Measurements from ENCODE around the gene KATNB1. TPM values are rescaled to one million over a fixed set of nuclear protein-coding genes. Genes with fewer than 3 reads are reported as not detected.
"Not testable (repeated sequence)": the region's sequence is repeated elsewhere in the genome, so short reads cannot be mapped to it uniquely, and the experiment has no call there.

KATNB1 gene
- total RNA-seq, 1 donor from 2014 or later = 25.2 TPM

GRCh38 chr16:57741660-57742191, 6.2 kb downstream of the KATNB1 start:
- DNase-seq (ENCODE audit: extremely low read depth, low read depth, low spot score) = no peak

- no peak for DNase-seq (ENCODE audit: extremely low read depth, low read depth, low spot score)
These were observed 7.0 kb downstream of the KATNB1 start for GRCh38 chr16:57742543-57742942.

DNA sequence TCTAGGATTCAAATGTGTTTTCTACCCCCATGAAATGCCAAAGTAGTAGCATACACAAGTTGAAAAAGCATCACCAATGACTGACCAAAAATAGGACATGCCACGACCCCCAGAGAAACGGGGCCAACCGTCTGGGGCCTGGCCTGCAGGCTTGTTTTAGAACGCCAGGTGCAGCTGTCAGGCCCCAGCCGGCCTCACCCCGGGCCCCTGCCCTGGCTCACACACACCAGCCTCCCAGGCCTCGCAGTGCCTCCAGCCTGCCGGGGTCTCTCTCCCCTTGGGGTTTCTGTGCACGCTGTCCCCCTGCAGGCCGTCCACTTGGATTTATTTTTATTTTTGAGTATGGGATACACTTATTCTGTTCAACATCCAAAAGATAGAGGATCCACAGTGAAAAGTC, 7.9 kb downstream of the KATNB1 start:
- no peak for DNase-seq (ENCODE audit: extremely low read depth, low read depth, low spot score)

DNA sequence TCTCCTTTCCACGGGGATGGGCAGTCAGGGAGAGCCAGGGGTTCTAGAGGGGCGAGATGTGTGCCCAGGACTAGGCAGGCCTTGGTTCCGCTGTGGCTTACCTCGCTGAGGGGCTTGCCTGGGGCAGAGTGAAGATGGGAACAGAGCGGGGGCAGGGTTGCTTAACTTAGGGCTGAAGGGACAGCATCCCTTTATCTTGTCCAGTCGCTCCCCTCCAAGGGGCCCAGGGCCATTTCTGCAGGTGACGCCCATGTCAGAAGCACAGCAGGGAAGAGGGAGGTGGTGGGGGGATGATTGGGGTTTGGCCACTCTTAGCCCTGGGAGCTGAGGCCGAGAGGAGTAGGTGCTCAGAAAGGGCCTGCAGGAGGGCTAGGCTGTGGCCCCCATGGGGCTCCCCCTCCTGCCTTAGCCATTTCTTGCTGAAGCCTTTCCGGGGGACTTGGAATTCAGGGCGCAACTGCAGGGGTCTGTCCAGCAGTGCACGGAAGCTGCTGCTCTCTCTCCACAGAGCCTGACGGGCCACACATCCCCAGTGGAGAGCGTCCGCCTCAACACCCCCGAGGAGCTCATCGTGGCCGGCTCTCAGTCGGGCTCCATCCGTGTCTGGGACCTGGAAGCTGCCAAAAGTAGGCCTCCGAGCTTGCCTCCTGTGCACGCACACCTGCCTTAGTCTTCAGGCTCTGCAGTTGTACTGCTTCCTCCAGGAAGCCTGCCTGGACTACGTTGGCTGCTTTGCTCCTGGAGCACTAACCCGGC, 8.5 kb downstream of the KATNB1 start:
- no peak for DNase-seq (ENCODE audit: extremely low read depth, low read depth, low spot score)

GRCh38 chr16:57744642-57744903, 9.0 kb downstream of the KATNB1 start:
- DNase-seq (ENCODE audit: extremely low read depth, low read depth, low spot score) = no peak

GRCh38 chr16:57745768-57746167, 10.2 kb downstream of the KATNB1 start:
- DNase-seq (ENCODE audit: extremely low read depth, low read depth, low spot score) = no peak

- DNase-seq (ENCODE audit: extremely low read depth, low read depth, low spot score) = not testable (repeated sequence)
These were observed 10.7 kb downstream of the KATNB1 start for GRCh38 chr16:57746316-57746715.

DNA sequence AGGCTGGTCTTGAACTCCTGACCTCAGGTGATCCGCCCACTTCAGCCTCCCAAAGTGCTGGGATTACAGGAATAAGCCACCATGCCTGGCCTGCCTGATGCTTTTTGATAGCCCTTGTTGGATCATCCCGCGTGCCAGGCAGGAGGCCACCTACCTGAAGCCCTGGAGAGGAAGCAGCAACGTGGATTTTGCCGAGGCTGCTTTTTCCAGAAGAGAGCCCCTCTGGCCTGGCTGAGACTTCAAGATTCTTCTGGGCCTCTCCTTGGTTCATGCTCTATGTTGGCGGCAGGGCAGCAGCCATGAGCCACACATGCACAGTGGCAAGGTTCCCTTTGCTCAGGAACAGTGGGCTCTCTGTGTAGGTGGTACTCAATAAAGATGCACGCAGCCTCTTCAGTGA, 11.5 kb downstream of the KATNB1 start:
- no peak for DNase-seq (ENCODE audit: extremely low read depth, low read depth, low spot score)

- DNase-seq (ENCODE audit: extremely low read depth, low read depth, low spot score) = no peak
These were observed 11.9 kb downstream of the KATNB1 start for GRCh38 chr16:57747496-57747895.

GRCh38 chr16:57747996-57748395, 12.4 kb downstream of the KATNB1 start:
- DNase-seq (ENCODE audit: extremely low read depth, low read depth, low spot score) = no peak

GRCh38 chr16:57748596-57748995, 13.0 kb downstream of the KATNB1 start:
- no peak for DNase-seq (ENCODE audit: extremely low read depth, low read depth, low spot score)

GRCh38 chr16:57749101-57749692, 13.6 kb downstream of the KATNB1 start:
- no peak for DNase-seq (ENCODE audit: extremely low read depth, low read depth, low spot score)

- no peak for DNase-seq (ENCODE audit: extremely low read depth, low read depth, low spot score)
These were observed 14.4 kb downstream of the KATNB1 start for GRCh38 chr16:57749856-57750452.

- no peak for DNase-seq (ENCODE audit: extremely low read depth, low read depth, low spot score)
These were observed 15.4 kb downstream of the KATNB1 start for GRCh38 chr16:57750796-57751538.

GRCh38 chr16:57751539-57752202, 16.1 kb downstream of the KATNB1 start:
- DNase-seq (ENCODE audit: extremely low read depth, low read depth, low spot score) = no peak

DNA sequence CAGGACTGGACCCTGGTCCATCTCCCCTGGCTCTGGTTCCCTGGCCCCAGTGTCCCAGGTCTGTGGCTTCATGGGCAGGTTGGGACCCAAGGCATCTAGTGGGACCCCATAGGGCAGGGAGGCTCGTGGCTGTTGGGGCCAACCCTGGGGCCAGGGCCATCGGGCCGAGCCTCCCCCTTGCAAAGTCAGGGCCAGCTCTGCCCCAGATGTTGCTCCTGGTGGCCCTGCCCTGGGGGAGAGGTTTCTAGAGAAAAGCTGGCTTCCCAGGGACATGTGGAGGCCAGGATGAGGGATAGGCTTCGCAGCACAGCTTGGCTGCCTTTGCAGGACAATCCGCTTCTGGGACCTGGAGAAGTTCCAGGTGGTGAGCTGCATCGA, 16.6 kb downstream of the KATNB1 start:
- no peak for DNase-seq (ENCODE audit: extremely low read depth, low read depth, low spot score)

- no peak for DNase-seq (ENCODE audit: extremely low read depth, low read depth, low spot score)
These were observed 17.2 kb downstream of the KATNB1 start for GRCh38 chr16:57752581-57753447.

DNA sequence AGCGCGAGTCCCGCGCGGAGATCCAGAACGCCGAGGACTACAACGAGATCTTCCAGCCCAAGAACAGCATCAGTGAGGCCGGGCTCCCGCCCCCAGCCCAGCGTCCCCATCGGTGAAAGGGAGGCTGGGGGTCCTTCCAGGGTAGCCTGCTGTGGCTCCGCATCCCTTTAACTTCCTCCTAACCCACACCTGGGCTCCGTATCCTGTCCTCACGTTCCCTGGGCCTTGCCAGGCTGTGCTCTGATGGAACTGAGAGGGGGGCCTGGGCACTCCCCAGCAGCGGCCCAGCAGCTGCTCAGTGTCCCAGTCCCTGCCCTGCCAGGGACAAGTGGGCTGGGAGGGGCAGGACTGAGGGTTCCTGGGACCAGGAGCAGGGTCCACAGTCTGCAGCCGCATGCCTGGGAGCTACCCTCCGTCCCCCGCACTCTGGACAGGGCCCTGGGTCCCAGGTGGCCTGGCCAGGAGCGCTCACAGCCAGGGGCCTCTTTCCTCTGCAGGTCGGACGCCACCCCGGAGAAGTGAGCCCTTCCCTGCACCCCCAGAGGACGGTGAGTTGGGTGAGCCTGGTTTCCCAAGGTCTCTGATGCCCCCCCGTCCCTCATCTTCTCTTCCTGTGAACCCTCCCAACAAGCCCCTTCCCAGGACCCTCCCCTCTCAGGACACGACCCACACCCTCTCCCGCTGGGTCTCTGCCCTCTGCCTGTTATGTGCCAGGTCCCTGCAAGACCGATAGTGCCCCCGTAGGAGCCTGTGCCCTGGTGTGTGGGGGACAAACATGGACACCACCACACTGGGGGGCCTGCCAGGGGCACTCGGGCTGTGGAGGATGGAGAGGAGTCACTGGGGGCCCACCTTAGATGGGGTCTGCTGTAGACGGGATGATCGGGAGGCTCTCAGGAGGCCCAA, 18.1 kb downstream of the KATNB1 start:
- DNase-seq (ENCODE audit: extremely low read depth, low read depth, low spot score) = no peak
